ENCODE measurements around the gene ADPGK.

DNA sequence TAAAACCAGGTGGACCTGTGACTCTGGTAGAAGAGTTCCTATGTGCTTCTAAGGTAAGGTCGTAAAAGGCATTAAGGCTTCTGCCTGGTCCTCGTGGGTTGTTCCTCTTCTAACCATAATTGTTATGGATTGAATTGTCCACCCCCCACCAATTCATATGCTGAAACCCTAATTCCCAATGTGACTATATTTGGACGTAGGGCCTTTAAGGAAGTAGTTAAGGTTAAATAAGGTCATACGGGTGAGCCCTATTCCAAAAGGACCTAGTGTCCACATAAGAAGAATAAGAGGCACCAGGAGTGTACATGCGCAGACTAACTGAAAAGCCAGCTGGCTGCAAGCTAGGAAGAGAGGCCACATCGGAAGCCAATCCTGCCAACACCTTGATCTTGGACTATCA, 1.9 kb downstream of the ADPGK start:
- TF ChIP-seq POLR2A (IDR thresholded peaks at IDR 0.05; ENCODE audit: low read depth, low read length) = no peak
- TF ChIP-seq POLR2AphosphoS5 (IDR thresholded peaks at IDR 0.05; ENCODE audit: low read depth, low read length) = no peak

All from GM12892 (cell line).